ENCODE measurements around the gene TMEM176A. TPM values are rescaled to one million over a fixed set of nuclear protein-coding genes. Genes with fewer than 3 reads are reported as not detected.

The TMEM176A gene
- polyA plus RNA-seq, 3 donors = 14.1 to 285 (median 129) TPM

DNA sequence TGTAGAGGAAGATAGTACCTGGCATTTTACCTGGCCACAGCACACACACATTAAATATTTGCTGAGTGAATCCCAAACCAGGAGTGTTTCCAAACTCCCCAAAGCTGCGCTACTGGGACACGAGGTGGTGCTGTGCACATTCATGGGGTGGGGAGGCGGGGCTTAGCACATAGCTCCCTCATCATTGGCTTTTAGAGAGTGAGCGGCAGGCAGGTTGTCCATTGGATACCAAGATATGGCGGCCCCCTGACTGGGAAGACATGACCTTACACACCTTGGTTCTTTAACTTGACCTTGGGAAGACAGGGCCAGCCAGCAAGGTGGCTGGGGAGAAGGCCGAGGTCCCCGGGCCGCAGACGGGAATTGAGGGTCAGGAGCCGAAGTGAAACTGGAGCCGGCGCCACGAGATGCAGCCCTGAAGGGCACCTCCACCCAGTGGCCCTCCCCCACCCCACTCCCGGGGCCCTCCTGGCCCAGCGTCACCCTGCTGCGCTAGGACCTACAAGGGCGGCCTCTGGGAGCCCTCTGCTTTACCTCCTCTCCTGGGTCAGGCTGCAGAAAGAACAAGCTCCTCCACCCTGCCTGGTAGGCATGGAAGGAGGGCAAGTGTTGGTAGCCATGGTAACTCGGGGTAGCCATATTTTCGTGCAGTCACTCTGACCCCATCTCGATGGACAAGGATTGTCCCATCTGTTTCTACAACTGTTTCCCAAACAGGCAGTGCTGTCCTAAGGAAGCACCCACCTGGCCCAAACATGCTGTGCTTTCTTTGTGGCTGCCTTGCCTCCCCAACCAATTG lies 24.0 kb downstream of the TMEM176A start:
- Histone ChIP-seq H3K4me1 (ENCODE audit: control insufficient read depth in 1 of 2, insufficient read depth in 2 of 2, low read length in 2 of 2) (no peaks in the 10 kb centered on the region), H3K36me3 (replicated peaks in 1 of 2; ENCODE audit: control insufficient read depth in 1 of 2, insufficient read depth in 2 of 2, low read length in 2 of 2) (no peaks in the 10 kb centered on the region), H4K20me1 (ENCODE audit: insufficient read depth, low read length) (no peaks in the 10 kb centered on the region), H3K4me3 (replicated peaks in 1 of 3; ENCODE audit: low read depth in 2 of 3, low read length in 3 of 3) (no peak overlapping the region), H3K9ac (ENCODE audit: insufficient read depth, low read length, poor library complexity, severe bottlenecking) (no peak overlapping the region), H3K27ac (ENCODE audit: low read depth in 1 of 2, low read length in 2 of 2) (no peak overlapping the region), H3K4me2 (replicated peaks; ENCODE audit: extremely low read depth, low read length, poor library complexity, severe bottlenecking) (no peak overlapping the region), H2AFZ (ENCODE audit: insufficient read depth, low read depth, low read length, poor library complexity, severe bottlenecking) (no peak overlapping the region), H3K9me3 (replicated peaks in 1 of 2; ENCODE audit: control insufficient read depth in 1 of 2, insufficient read depth in 1 of 2, low read length in 2 of 2) (no peaks in the 10 kb centered on the region), H3K27me3 (ENCODE audit: control insufficient read depth in 2 of 2, insufficient read depth in 2 of 2, low read length in 2 of 2) (peaks cover 0 to 3% of the 10 kb centered on the region in 2 donors), H3K79me2 (ENCODE audit: insufficient read depth, low read length) (no peaks in the 10 kb centered on the region)
- TF ChIP-seq, protein P1, sequence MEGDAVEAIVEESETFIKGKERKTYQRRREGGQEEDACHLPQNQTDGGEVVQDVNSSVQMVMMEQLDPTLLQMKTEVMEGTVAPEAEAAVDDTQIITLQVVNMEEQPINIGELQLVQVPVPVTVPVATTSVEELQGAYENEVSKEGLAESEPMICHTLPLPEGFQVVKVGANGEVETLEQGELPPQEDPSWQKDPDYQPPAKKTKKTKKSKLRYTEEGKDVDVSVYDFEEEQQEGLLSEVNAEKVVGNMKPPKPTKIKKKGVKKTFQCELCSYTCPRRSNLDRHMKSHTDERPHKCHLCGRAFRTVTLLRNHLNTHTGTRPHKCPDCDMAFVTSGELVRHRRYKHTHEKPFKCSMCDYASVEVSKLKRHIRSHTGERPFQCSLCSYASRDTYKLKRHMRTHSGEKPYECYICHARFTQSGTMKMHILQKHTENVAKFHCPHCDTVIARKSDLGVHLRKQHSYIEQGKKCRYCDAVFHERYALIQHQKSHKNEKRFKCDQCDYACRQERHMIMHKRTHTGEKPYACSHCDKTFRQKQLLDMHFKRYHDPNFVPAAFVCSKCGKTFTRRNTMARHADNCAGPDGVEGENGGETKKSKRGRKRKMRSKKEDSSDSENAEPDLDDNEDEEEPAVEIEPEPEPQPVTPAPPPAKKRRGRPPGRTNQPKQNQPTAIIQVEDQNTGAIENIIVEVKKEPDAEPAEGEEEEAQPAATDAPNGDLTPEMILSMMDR (IDR thresholded peaks at IDR 0.05) = no peak
- Mint-ChIP-seq H3K36me3 (no peaks in the 10 kb centered on the region), H3K9me3 (peaks cover 2 to 16% (median 9%) of the 10 kb centered on the region in 7 donors), H3K4me3 (no peak overlapping the region), H3K27me3 (ENCODE audit: low read depth in 3 of 3) (peaks cover 4 to 13% (median 13%) of the 10 kb centered on the region in 3 donors), H3K4me1 (peaks cover 6% of the 10 kb centered on the region), H3K27ac (peak overlapping the region in 1 of 7 donors; percentile 45)
- intact Hi-C loops (cut with micrococcal nuclease) = no loop called here
- WGBS (ENCODE audit: insufficient coverage) = 95% methylated on average over 15 of the region's 20 CpGs
- DNase-seq = no peak

DNA sequence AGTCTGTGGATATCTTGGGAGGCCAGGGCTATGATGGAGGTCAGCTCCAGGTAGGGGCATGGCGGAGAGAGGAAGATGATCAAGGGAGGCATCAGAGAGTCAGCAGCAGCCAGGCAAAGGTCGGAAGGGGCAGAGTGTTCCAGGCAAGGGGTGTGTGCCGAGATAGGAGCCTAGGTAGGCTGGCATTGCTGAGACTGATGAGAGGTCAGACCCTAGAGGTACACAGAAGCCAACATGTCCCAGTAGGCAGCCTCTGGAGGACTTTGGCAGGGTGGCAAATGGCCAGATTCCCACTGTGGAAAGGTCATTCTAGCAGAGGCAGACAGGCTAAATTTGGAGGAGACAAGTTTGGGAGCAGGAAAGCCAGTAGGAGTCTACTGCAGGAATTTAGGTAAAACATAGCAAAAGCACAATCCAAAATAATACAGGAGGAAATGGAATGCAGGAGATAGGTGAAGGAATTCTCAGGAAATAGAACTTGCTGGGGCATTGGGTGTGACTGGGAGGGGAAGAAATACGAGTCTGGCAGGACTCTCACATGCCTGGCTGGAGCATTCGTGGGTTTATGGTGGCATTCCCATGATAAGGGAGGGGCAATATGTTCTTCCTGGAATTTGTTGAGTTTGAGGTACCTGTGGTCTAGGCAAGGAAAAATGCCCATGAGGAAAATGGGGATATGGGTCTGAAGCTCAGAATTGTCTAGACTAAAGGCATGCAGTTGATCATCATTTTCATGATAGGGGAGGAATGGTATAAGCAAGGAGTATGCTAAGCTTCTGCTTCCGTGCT lies 25.7 kb downstream of the TMEM176A start:
- H3K27me3 Mint-ChIP-seq (ENCODE audit: low read depth in 3 of 3) = peaks cover 2 to 18% (median 15%) of the 10 kb centered on the region in 3 donors
- no peaks in the 10 kb centered on the region for H3K36me3 ChIP-seq (replicated peaks in 1 of 2; ENCODE audit: control insufficient read depth in 1 of 2, insufficient read depth in 2 of 2, low read length in 2 of 2)
- H3K4me1 ChIP-seq (ENCODE audit: control insufficient read depth in 1 of 2, insufficient read depth in 2 of 2, low read length in 2 of 2) = no peaks in the 10 kb centered on the region
- WGBS (ENCODE audit: insufficient coverage) = 87% methylated on average over 5 of the region's 6 CpGs
- H3K4me1 Mint-ChIP-seq = peaks cover 7% of the 10 kb centered on the region
- H3K4me3 Mint-ChIP-seq = no peak overlapping the region
- H4K20me1 ChIP-seq (ENCODE audit: insufficient read depth, low read length) = no peaks in the 10 kb centered on the region
- H3K9me3 ChIP-seq (replicated peaks in 1 of 2; ENCODE audit: control insufficient read depth in 1 of 2, insufficient read depth in 1 of 2, low read length in 2 of 2) = no peaks in the 10 kb centered on the region
- H3K79me2 ChIP-seq (ENCODE audit: insufficient read depth, low read length) = no peaks in the 10 kb centered on the region
- H3K4me3 ChIP-seq (replicated peaks in 1 of 3; ENCODE audit: low read depth in 2 of 3, low read length in 3 of 3) = no peak overlapping the region
- H3K27ac Mint-ChIP-seq = no peak overlapping the region
- DNase-seq = no peak
- no peak overlapping the region for H3K4me2 ChIP-seq (replicated peaks; ENCODE audit: extremely low read depth, low read length, poor library complexity, severe bottlenecking)
- intact Hi-C loops (cut with micrococcal nuclease) = no loop called here
- peaks cover 0 to 3% of the 10 kb centered on the region in 2 donors for H3K27me3 ChIP-seq (ENCODE audit: control insufficient read depth in 2 of 2, insufficient read depth in 2 of 2, low read length in 2 of 2)
- no peak overlapping the region for H2AFZ ChIP-seq (ENCODE audit: insufficient read depth, low read depth, low read length, poor library complexity, severe bottlenecking)
- no peaks in the 10 kb centered on the region for H3K36me3 Mint-ChIP-seq
- H3K27ac ChIP-seq (ENCODE audit: low read depth in 1 of 2, low read length in 2 of 2) = no peak overlapping the region
- peaks cover 2 to 12% (median 8%) of the 10 kb centered on the region in 7 donors for H3K9me3 Mint-ChIP-seq
- no peak overlapping the region for H3K9ac ChIP-seq (ENCODE audit: insufficient read depth, low read length, poor library complexity, severe bottlenecking)
- TF ChIP-seq, protein P1 (IDR thresholded peaks at IDR 0.05) = no peak

All from CD14-positive monocyte (primary cell).